HG03175 (cell line): ENCODE results near the gene KCNMB1.

Experiments used
- ATAC-seq: cut with Tn5 transposase; IDR thresholded peaks from one replicate; pipeline ENCODE4 v1.9.1; 2021; ENCODE audit warnings: mild to moderate bottlenecking, moderate library complexity; ENCODE audit not compliant: unreplicated experiment

The KCNMB1 gene

GRCh38 chr5:170416526-170416925 is 27.4 kb upstream of the KCNMB1 start:
- no peak for ATAC-seq

- no peak for ATAC-seq
Observed at GRCh38 chr5:170414786-170415185, 25.6 kb upstream of the KCNMB1 start.

GRCh38 chr5:170413897-170414296 is 24.7 kb upstream of the KCNMB1 start:
- no peak for ATAC-seq

- no peak for ATAC-seq
Observed at GRCh38 chr5:170411100-170411499, 21.9 kb upstream of the KCNMB1 start.

GRCh38 chr5:170410401-170410800 is 21.2 kb upstream of the KCNMB1 start:
- ATAC-seq, result no peak

GRCh38 chr5:170408877-170409660 is 19.9 kb upstream of the KCNMB1 start:
- no peak for ATAC-seq

- ATAC-seq, result no peak
Observed at GRCh38 chr5:170408226-170408625, 19.1 kb upstream of the KCNMB1 start.

- no peak for ATAC-seq
Observed at GRCh38 chr5:170407062-170407461, 17.9 kb upstream of the KCNMB1 start.

- no peak for ATAC-seq
Observed at GRCh38 chr5:170405817-170406216, 16.6 kb upstream of the KCNMB1 start.

GRCh38 chr5:170404398-170404797 is 15.2 kb upstream of the KCNMB1 start:
- no peak for ATAC-seq

GRCh38 chr5:170403675-170404074 is 14.5 kb upstream of the KCNMB1 start:
- no peak for ATAC-seq

- ATAC-seq, result no peak
Observed at GRCh38 chr5:170402508-170402907, 13.3 kb upstream of the KCNMB1 start.

GRCh38 chr5:170397059-170397458 is 7.9 kb upstream of the KCNMB1 start:
- no peak for ATAC-seq

GRCh38 chr5:170393958-170394357 is 4.8 kb upstream of the KCNMB1 start:
- no peak for ATAC-seq

GRCh38 chr5:170393235-170393634 is 4.1 kb upstream of the KCNMB1 start:
- ATAC-seq, result no peak

GRCh38 chr5:170390472-170390871 is 1.3 kb upstream of the KCNMB1 start:
- no peak for ATAC-seq

GRCh38 chr5:170389550-170389892 is 354 bp upstream of the KCNMB1 start:
- no peak for ATAC-seq

- no peak for ATAC-seq
Observed at GRCh38 chr5:170387775-170388639, 1.2 kb downstream of the KCNMB1 start.

- ATAC-seq, result no peak
Observed at GRCh38 chr5:170386743-170387395, 2.3 kb downstream of the KCNMB1 start.

- ATAC-seq, result no peak
Observed at GRCh38 chr5:170383227-170383626, 5.9 kb downstream of the KCNMB1 start.

- no peak for ATAC-seq
Observed at GRCh38 chr5:170382790-170383189, 6.4 kb downstream of the KCNMB1 start.
